SK-N-SH (cell line): ENCODE data around the gene FAM81A. TPM values are rescaled to one million over a fixed set of nuclear protein-coding genes. Genes with fewer than 3 reads are reported as not detected.

Source experiments
- CTCF ChIA-PET: fragments of 300-600, 350-600 bp; formaldehyde crosslinking; extraction: SDS; loops from one replicate; lab custom pipeline; 2021; lab: Yijun Ruan, JAX
- POLR2A ChIA-PET: fragments of 350-600 bp; sonication (Branson Sonifier 250); formaldehyde crosslinking; extraction: SDS; loops from one replicate; lab custom pipeline; 2020; ENCODE audit warnings: antibody characterized with exemption, inconsistent platforms; lab: Yijun Ruan, JAX
- DNase-seq: peaks from one replicate; pipeline ENCODE4 v3.0.0; 2012
- H2AFZ ChIP-seq: fragments of 200-600 bp; sonication (generic); 2 replicates; pipeline ENCODE4 v1.8.1; 2016; ENCODE audit warnings: antibody characterized with exemption, mild to moderate bottlenecking, low read depth
- H3F3A ChIP-seq: fragments of 200-600 bp; sonication (generic); replicated peaks from 2 replicates; pipeline ENCODE3; 2016; ENCODE audit warnings: antibody characterized with exemption, mild to moderate bottlenecking; ENCODE audit not compliant: insufficient read depth
- H3K27ac ChIP-seq, 2 experiments: fragments of 200-500 bp in 1 of 2; fragments of 200-600 bp in 1 of 2; sonication (Bioruptor generic) in 1 of 2; sonication (generic), shearing (Covaris generic) in 1 of 2; 2 replicates each; pipeline versions ENCODE4 v1.5.1 to v1.6.1; 2014 to 2016; ENCODE audit warnings: low read depth in 2 of 2, inconsistent platforms in 1 of 2, low read length in 1 of 2, mild to moderate bottlenecking in 1 of 2, mixed read lengths in 1 of 2
- H3K27me3 ChIP-seq: fragments of 200-600 bp; sonication (generic), shearing (Covaris generic); 2 replicates; pipeline ENCODE4 v1.6.1; 2016; ENCODE audit warnings: mixed run types; ENCODE audit not compliant: insufficient read depth
- H3K36me3 ChIP-seq, 2 experiments: fragments of 200-500 bp in 1 of 2; fragments of 200-600 bp in 1 of 2; sonication (Bioruptor generic) in 1 of 2; sonication (generic) in 1 of 2; replicated peaks in 1 of 2; 2 replicates each; pipeline versions ENCODE3 to v1.5.1; 2014 to 2016; ENCODE audit warnings: low read length in 1 of 2, mild to moderate bottlenecking in 1 of 2; ENCODE audit not compliant: insufficient read depth in 2 of 2, control insufficient read depth in 1 of 2
- H3K4me1 ChIP-seq, 2 experiments: fragments of 200-500 bp in 1 of 2; fragments of 200-600 bp in 1 of 2; sonication (Bioruptor generic) in 1 of 2; sonication (generic), shearing (Covaris generic) in 1 of 2; 2 replicates each; pipeline versions ENCODE4 v1.5.1 to v1.6.1; 2014 to 2016; ENCODE audit warnings: low read depth in 1 of 2, low read length in 1 of 2, mixed run types in 1 of 2; ENCODE audit not compliant: insufficient read depth in 2 of 2, control insufficient read depth in 1 of 2
- H3K4me2 ChIP-seq: fragments of 200-600 bp; sonication (generic), shearing (Covaris generic); 2 replicates; pipeline ENCODE4 v1.6.1; 2017; ENCODE audit warnings: mixed run types
- H3K4me3 ChIP-seq, 2 experiments: fragments of 200-500 bp in 1 of 2; fragments of 200-600 bp in 1 of 2; sonication (Bioruptor generic) in 1 of 2; sonication (generic), shearing (Covaris generic) in 1 of 2; 2 replicates each; pipeline versions ENCODE4 v1.5.1 to v1.8.1; 2014 to 2016; ENCODE audit warnings: low read depth in 2 of 2, inconsistent platforms in 1 of 2, low read length in 1 of 2, mild to moderate bottlenecking in 1 of 2, mixed read lengths in 1 of 2, moderate library complexity in 1 of 2
- H3K79me2 ChIP-seq: fragments of 200-600 bp; sonication (generic); 2 replicates; pipeline ENCODE4 v1.8.1; 2017; ENCODE audit warnings: mild to moderate bottlenecking; ENCODE audit not compliant: insufficient read depth
- H3K9ac ChIP-seq: fragments of 200-600 bp; sonication (generic); 2 replicates; pipeline ENCODE4 v1.6.1; 2017; ENCODE audit warnings: mixed run types
- H3K9me2 ChIP-seq: fragments of 200-600 bp; sonication (generic); 2 replicates; pipeline ENCODE4 v1.6.1; 2017; ENCODE audit warnings: mixed run types
- H3K9me3 ChIP-seq: fragments of 200-600 bp; sonication (generic); 2 replicates; pipeline ENCODE4 v1.6.1; 2017; ENCODE audit warnings: mixed run types, mild to moderate bottlenecking, moderate library complexity
- H4K20me1 ChIP-seq: fragments of 200-600 bp; sonication (generic); 2 replicates; pipeline ENCODE4 v1.6.1; 2017; ENCODE audit warnings: mild to moderate bottlenecking, mixed run types; ENCODE audit not compliant: insufficient read depth
- CTCF ChIP-seq: fragments of 200-600 bp; sonication (generic); IDR thresholded peaks from 2 replicates; pipeline ENCODE4 v1.6.1; 2017; ENCODE audit warnings: antibody characterized with exemption, mild to moderate bottlenecking, moderate library complexity
- ELF1 ChIP-seq: IDR thresholded peaks from 2 replicates; pipeline ENCODE4 v1.4.0; 2012
- EZH2phosphoT487 ChIP-seq: fragments of 200-600 bp; sonication (generic); IDR thresholded peaks from 2 replicates; pipeline ENCODE4 v1.6.1; 2017; ENCODE audit warnings: low read depth, mixed run types, mild to moderate bottlenecking, antibody characterized with exemption, moderate library complexity, borderline replicate concordance
- GABPA ChIP-seq: IDR thresholded peaks from 2 replicates; pipeline ENCODE4 v1.4.0; 2012; ENCODE audit warnings: low read depth, mild to moderate bottlenecking
- GATA2 ChIP-seq: sonication (generic); formaldehyde crosslinking; IDR thresholded peaks from 2 replicates; pipeline ENCODE4 v1.5.0; 2020; ENCODE audit warnings: mild to moderate bottlenecking, missing genetic modification reagents
- IRF3 ChIP-seq: fragments of 150-350 bp; IDR thresholded peaks from 2 replicates; pipeline ENCODE4 v1.6.1; 2016; ENCODE audit warnings: mild to moderate bottlenecking, low read depth, low read length
- JUND ChIP-seq: IDR thresholded peaks from 2 replicates; pipeline ENCODE4 v1.4.0; 2012
- NFIC ChIP-seq: IDR thresholded peaks from 2 replicates; pipeline ENCODE4 v1.4.0; 2012; ENCODE audit warnings: borderline replicate concordance
- NRF1 ChIP-seq: IDR thresholded peaks from 2 replicates; pipeline ENCODE4 v1.6.1; 2012; ENCODE audit warnings: low read depth, mild to moderate bottlenecking, low read length
- PBX3 ChIP-seq: IDR thresholded peaks from 2 replicates; pipeline ENCODE4; 2012
- RAD21 ChIP-seq: IDR thresholded peaks from 2 replicates; pipeline ENCODE4 v1.6.1; 2012; ENCODE audit warnings: mild to moderate bottlenecking, low read length
- RXRA ChIP-seq: IDR thresholded peaks from 2 replicates; pipeline ENCODE4 v1.4.0; 2012; ENCODE audit warnings: low read depth, mild to moderate bottlenecking, borderline replicate concordance
- SIN3A ChIP-seq: IDR thresholded peaks from 2 replicates; pipeline ENCODE4 v1.6.1; 2012; ENCODE audit warnings: low read depth, mild to moderate bottlenecking, low read length, moderate library complexity, borderline replicate concordance
- SMC3 ChIP-seq: IDR thresholded peaks from 2 replicates; pipeline ENCODE4 v1.6.1; 2012; ENCODE audit warnings: low read depth, low read length, improper control_type of control experiment
- TEAD4 ChIP-seq: IDR thresholded peaks from 2 replicates; pipeline ENCODE4 v1.4.0; 2012; ENCODE audit warnings: mild to moderate bottlenecking, borderline replicate concordance; ENCODE audit not compliant: insufficient read depth
- WGBS: methylation state at CpG from one replicate; pipeline ENCODE4 v1.1.6; 2017; ENCODE audit warnings: low lambda C conversion rate; 5-methylcytosine and 5-hydroxymethylcytosine counted together
- polyA plus RNA-seq, 3 experiments: library from polyadenylated mRNA; depleted of rRNA; stranded (reverse); fragments of >200 nt; gene quantifications; 2 replicates each; pipeline ENCODE4 v1.2.3, GENCODE V29; 2012
- TF ChIP-seq, protein P1 (sequence below): IDR thresholded peaks from 2 replicates; pipeline ENCODE4 v1.4.0; 2012; ENCODE audit warnings: low read depth, borderline replicate concordance

FAM81A gene
- polyA plus RNA-seq, 1 of the 3 experiments (the other 2 are of a cell fraction), result 1.1 TPM

GRCh38 chr15:59406446-59406845 is 31.5 kb upstream of the FAM81A start:
- Histone ChIP-seq H3K4me2 (no peak overlapping the region), H3K4me3 (no peak overlapping the region), H2AFZ (no peak overlapping the region), H3K27me3 (no peaks in the 10 kb centered on the region), H3K79me2 (no peaks in the 10 kb centered on the region), H4K20me1 (no peaks in the 10 kb centered on the region), H3K36me3 (no peaks in the 10 kb centered on the region), H3F3A (no peaks in the 10 kb centered on the region), H3K9me2 (no peaks in the 10 kb centered on the region), H3K9ac (no peak overlapping the region), H3K27ac (no peak overlapping the region), H3K9me3 (no peaks in the 10 kb centered on the region), H3K4me1 (no peaks in the 10 kb centered on the region)
- TF ChIP-seq SMC3, result no peak
- TF ChIP-seq NRF1, result no peak
- TF ChIP-seq, protein P1, sequence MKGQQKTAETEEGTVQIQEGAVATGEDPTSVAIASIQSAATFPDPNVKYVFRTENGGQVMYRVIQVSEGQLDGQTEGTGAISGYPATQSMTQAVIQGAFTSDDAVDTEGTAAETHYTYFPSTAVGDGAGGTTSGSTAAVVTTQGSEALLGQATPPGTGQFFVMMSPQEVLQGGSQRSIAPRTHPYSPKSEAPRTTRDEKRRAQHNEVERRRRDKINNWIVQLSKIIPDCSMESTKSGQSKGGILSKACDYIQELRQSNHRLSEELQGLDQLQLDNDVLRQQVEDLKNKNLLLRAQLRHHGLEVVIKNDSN, result no peak
- TF ChIP-seq NFIC, result no peak
- TF ChIP-seq TEAD4, result no peak
- no peak for DNase-seq
- WGBS, result 63% methylated on average over 3 of the region's 3 CpGs
- ChIA-PET CTCF (no interaction called here), POLR2A (no interaction called here)

DNA sequence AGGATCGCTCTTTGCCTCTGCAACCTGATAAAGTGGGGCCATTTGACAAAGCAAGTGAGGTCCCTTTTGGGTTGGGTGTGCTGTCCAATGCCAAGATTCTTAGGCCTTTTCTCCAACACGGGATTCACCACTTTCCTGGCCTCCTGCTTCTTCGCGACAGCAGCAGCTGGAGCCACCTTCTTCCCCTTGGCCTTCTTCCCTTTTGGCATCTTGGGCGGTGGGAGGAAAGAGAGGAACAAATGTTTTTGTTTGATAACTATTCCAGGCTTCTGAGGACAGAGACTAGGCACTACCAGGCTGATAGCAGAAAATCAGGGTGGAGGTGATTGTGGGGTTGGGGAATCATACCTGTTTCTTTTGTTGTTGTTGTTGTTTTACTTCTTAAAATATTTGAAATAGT is 30.0 kb upstream of the FAM81A start:
- no peaks in the 10 kb centered on the region for H3K27me3 ChIP-seq
- no peak overlapping the region for H3K4me3 ChIP-seq
- H3K9ac ChIP-seq, result no peak overlapping the region
- TF ChIP-seq SIN3A (no peak), JUND (no peak), GATA2 (CRISPR knock-in tag) (no peak), RXRA (no peak), SMC3 (no peak), IRF3 (no peak), GABPA (no peak), ELF1 (no peak), CTCF (no peak), RAD21 (no peak), NFIC (no peak), TEAD4 (no peak), PBX3 (no peak), EZH2phosphoT487 (no peak)
- TF ChIP-seq, protein P1, result no peak
- H3K79me2 ChIP-seq, result no peaks in the 10 kb centered on the region
- WGBS, result 87% methylated on average over 4 of the region's 5 CpGs
- no peak overlapping the region for H3K4me2 ChIP-seq
- POLR2A ChIA-PET, result no interaction called here
- H3F3A ChIP-seq, result no peaks in the 10 kb centered on the region
- H3K9me3 ChIP-seq, result no peaks in the 10 kb centered on the region
- no peaks in the 10 kb centered on the region; a peak in 1 of 4 replicates for H3K4me1 ChIP-seq
- H3K27ac ChIP-seq, result no peak overlapping the region
- DNase-seq, result no peak
- no peaks in the 10 kb centered on the region for H4K20me1 ChIP-seq
- no peaks in the 10 kb centered on the region for H3K9me2 ChIP-seq
- CTCF ChIA-PET, result no interaction called here
- H2AFZ ChIP-seq, result no peak overlapping the region
- no peaks in the 10 kb centered on the region for H3K36me3 ChIP-seq
